Raji (cell line): ENCODE data around the gene TEX38.

ENCODE experiments used
- POLR2A ChIP-seq: IDR thresholded peaks from 2 replicates; pipeline ENCODE4 v1.6.1; 2011; ENCODE audit warnings: low read depth, low read length, control low read depth; ENCODE audit not compliant: insufficient read depth

TEX38 gene

DNA sequence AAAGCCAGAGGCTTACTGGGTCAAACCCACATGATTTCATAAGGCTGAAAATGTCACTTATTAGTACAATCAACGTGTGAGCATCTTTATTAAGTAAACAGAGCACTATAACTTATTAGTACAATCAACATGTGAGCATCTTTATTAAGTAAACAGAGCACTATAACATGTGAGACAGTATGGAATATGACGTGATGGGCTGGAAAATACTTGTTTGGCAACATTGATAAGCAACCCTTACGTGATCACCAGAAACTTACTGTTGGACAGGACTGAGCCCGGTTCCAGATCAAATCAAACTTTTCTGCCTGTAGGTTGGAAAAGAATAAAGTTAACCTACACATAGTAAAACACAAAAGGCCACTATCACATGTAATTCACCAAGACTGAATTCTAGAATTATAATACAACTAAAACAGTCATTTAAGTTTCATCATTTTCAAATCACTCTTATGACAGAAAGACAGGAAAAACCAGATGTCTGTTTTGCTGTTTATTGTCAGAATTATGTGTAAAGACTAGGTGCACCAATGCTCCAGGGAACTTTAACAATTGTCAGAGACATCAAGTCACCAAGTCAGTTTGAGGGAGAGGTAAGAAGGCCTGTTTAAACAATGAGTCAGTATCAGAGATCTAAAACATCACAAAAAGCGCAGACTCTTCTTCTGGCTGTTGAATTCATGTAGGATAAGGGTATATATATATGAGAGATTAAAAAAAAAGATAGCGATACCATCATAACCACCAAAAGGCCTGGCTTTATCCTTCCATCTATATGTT is 19.1 kb upstream of the TEX38 start:
- TF ChIP-seq POLR2A = no peak

DNA sequence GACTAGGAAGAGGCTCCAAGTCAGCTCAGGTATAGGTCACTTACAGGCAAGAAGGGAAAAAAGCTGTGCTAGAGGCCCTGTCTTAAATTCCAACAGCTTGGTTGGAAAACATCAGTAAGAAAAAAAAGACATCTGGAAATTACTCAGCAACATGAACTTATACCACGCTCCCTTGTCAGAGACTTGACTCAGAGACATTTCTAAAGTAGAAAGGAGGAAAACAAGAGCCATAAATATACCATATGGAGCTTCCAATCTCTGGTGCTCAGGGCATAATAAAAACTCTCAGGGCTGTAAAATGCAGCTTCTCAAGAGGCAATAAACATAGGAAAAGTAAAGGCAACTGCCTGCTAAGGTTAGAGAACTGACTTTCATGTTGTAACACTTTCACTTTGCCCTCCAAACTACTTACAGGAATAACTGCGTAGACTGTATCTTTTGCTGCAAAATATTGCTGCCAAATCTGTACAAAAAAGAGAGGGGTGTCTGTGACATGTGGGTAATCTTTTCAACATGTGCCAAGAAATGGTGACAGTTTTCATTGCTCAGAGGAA is 18.2 kb upstream of the TEX38 start:
- TF ChIP-seq POLR2A = no peak

- TF ChIP-seq POLR2A = no peak
Observed at GRCh38 chr1:46654012-46654411, 17.6 kb upstream of the TEX38 start.

DNA sequence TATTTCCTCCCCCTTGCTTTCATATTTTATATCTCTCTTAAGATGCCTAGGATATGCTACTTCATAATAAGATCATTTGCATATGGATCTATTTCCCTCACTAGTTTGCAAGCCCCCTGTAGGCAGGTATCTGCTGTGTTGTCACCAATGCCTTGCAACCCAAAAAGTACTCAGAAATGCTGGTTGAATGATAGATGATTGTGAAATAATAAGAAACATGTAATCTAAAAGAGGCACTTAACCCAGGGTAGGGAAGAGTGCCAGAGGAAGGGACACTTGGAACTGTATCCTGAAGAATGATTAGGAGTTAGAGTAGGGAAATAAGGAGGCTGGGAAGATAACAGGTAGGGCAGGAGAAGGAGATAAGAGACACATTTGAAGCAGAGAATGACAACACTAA is 15.8 kb upstream of the TEX38 start:
- TF ChIP-seq POLR2A = no peak

- no peak for TF ChIP-seq POLR2A
Observed at GRCh38 chr1:46656643-46657042, 15.0 kb upstream of the TEX38 start.

- no peak for TF ChIP-seq POLR2A
Observed at GRCh38 chr1:46657775-46658174, 13.9 kb upstream of the TEX38 start.

DNA sequence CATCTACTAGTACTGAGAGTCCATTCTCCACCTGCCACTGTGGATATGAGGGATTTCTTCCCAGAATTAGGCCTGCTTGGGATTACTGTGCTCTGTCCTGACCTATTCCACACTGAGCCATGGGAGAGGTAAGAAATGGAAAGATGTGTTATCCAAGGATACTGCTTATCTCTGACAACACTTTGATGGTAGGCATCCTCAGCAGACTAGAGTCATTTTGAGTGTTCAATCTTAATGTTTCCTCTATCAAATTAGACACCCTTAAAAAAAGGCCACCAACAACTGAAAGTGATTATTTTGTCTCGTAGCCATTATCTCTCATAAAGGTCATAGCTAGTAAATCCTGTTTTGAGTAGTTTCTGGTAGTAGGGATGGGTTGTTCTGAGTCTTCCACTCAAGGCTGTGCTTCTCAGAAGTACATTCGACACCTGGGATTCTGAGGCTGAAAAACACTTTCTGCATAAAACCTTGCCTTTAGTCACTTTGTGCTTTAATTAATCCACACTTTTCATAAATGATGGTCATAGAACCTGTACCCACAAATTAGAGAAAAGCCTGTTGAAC is 12.3 kb upstream of the TEX38 start:
- TF ChIP-seq POLR2A = no peak

DNA sequence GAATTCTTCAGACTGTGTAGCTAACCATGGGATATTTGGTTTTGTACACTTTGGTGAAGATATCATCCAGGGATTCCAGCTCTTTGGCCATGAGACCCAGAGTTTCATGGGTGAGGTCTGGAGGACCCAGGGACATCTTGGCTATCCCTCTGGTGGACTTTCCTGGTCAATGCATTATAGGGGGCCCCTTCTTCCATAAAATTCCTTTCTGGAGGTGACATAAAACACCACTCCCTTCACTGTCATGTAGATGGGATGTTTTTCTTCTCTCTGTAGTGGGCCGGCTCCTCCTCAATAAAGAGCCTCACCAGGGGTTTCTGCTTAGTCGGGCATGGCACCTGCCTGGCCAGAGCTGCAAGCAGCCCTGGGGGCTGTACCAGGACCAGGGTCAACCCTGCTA is 5.7 kb upstream of the TEX38 start:
- TF ChIP-seq POLR2A = no peak

GRCh38 chr1:46667782-46668760 is 3.6 kb upstream of the TEX38 start, which contains the start of gene ATPAF1:
Gene ATPAF1 (minus strand): TSS chr1:46668364. CDS start chr1:46668322, 42 bp downstream.
- TF ChIP-seq POLR2A = peak; percentile 51

DNA sequence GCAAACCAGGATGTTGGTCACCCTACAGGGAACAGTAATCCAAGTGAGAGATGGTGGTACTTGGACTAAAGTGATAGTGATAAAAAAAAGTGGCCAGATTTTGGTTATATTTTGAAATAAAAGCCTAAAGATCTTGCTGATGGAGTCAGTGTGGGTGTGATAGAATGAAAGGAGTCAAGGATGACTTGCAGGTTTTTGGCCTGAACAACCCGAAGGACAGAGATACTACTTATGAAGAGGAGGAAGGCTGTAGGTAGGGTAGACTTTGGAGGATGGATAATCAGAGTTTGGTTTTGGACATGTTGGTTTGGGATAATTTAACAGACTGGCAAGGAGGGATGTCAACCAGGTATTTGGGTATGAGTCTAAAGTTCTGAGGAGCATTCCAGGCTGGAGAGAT is 1.5 kb upstream of the TEX38 start:
- TF ChIP-seq POLR2A = no peak

DNA sequence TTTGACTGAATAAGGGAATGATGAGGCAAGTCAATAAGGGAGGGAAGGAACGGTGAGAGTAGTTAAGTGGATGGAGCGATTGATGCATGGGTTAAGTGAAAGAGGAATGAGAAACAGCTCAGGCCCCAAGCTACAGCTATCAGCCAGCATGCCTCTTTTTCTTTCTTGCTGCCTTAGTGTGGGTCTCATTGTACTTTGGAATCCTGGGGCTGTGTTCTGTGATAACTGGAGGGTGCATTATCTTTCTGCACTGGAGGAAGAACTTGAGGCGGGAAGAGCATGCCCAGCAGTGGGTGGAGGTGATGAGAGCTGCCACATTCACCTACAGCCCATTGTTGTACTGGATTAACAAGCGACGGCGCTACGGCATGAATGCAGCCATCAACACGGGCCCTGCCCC is 1.0 kb downstream of the TEX38 start:
- TF ChIP-seq POLR2A = no peak

- no peak for TF ChIP-seq POLR2A
Observed at GRCh38 chr1:46673749-46674182, 2.1 kb downstream of the TEX38 start.

- TF ChIP-seq POLR2A = no peak
Observed at GRCh38 chr1:46675549-46676314, 4.1 kb downstream of the TEX38 start.

GRCh38 chr1:46676531-46676930 is 4.9 kb downstream of the TEX38 start:
- no peak for TF ChIP-seq POLR2A
